ENCODE results near the gene OR7A5.

DNA sequence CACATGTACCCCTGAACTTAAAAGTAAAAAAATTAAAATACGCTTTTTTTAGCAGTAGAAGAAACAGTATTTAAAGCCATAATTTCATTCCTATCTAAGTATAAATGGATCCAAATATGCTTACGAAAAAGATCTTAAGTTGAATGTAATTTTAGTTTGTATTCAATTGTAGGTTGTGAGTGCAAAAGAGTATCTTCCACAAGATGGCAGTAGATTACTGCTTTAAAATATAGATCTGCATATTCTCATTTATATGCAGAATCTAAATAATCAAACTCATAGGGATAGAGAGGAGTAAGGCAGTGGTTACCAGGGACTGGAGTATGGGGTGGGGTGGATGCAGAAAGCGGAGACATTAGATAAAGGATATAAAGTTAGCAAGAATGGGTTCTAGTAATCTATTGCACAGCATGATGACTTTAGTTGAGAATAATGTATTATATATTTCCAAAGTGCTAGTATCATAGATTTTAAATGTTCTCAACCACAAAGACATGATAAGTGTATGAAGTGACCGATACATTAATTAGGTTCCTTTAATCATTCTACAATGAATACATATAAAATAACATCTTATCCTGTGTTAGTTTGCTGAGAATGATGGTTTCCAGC is 36.7 kb upstream of the OR7A5 start:
- TF ChIP-seq, protein P1, sequence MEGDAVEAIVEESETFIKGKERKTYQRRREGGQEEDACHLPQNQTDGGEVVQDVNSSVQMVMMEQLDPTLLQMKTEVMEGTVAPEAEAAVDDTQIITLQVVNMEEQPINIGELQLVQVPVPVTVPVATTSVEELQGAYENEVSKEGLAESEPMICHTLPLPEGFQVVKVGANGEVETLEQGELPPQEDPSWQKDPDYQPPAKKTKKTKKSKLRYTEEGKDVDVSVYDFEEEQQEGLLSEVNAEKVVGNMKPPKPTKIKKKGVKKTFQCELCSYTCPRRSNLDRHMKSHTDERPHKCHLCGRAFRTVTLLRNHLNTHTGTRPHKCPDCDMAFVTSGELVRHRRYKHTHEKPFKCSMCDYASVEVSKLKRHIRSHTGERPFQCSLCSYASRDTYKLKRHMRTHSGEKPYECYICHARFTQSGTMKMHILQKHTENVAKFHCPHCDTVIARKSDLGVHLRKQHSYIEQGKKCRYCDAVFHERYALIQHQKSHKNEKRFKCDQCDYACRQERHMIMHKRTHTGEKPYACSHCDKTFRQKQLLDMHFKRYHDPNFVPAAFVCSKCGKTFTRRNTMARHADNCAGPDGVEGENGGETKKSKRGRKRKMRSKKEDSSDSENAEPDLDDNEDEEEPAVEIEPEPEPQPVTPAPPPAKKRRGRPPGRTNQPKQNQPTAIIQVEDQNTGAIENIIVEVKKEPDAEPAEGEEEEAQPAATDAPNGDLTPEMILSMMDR (IDR thresholded peaks at IDR 0.05): no peak
- no peak for TF ChIP-seq POLR2A (IDR thresholded peaks at IDR 0.05)

Measured in uterus (tissue), 2 donors.